Mesenchymal stem cell (in vitro differentiated cells and primary cell): ENCODE data around the gene PPM1B.

Experiments
- DNase-seq: peaks from one replicate; pipeline ENCODE4 v3.0.0-alpha.2; 2013
- H2AFZ ChIP-seq: one replicate; pipeline ENCODE4 v1.6.1; 2013; ENCODE audit warnings: low read depth, mild to moderate bottlenecking, control low read depth, inconsistent platforms, low read length, moderate library complexity
- H2AK5ac ChIP-seq: 2 replicates; pipeline ENCODE4 v1.6.1; 2013; ENCODE audit warnings: low read length, moderate library complexity, mild to moderate bottlenecking, inconsistent platforms; ENCODE audit not compliant: severe bottlenecking
- H2BK120ac ChIP-seq: one replicate; pipeline ENCODE4 v1.6.1; 2013; ENCODE audit warnings: low read depth, mild to moderate bottlenecking, inconsistent platforms, low read length, moderate library complexity
- H2BK12ac ChIP-seq, 2 experiments: one replicate each; pipeline ENCODE4 v1.6.1; 2013; ENCODE audit warnings: inconsistent platforms in 2 of 2, low read length in 2 of 2, mild to moderate bottlenecking in 2 of 2, moderate library complexity in 2 of 2, control low read depth in 1 of 2
- H2BK15ac ChIP-seq: one replicate; pipeline ENCODE4 v1.6.1; 2013; ENCODE audit warnings: mild to moderate bottlenecking, low read depth, inconsistent platforms; ENCODE audit not compliant: poor library complexity, severe bottlenecking
- H2BK5ac ChIP-seq: 2 replicates; pipeline ENCODE4 v1.6.1; 2013; ENCODE audit warnings: low read depth, mild to moderate bottlenecking, low read length, control low read depth, inconsistent platforms; ENCODE audit not compliant: poor library complexity, severe bottlenecking
- H3K14ac ChIP-seq, 2 experiments: one replicate each; pipeline ENCODE4 v1.6.1; 2013; ENCODE audit warnings: inconsistent platforms in 2 of 2, low read length in 2 of 2, control low read depth in 1 of 2, mild to moderate bottlenecking in 1 of 2, moderate library complexity in 1 of 2
- H3K18ac ChIP-seq, 2 experiments: one replicate each; pipeline ENCODE4 v1.6.1; 2013; ENCODE audit warnings: inconsistent platforms in 2 of 2, low read length in 2 of 2, control low read depth in 1 of 2, low read depth in 1 of 2, mild to moderate bottlenecking in 1 of 2
- H3K23ac ChIP-seq, 2 experiments: one replicate each; pipeline ENCODE4 v1.6.1; 2013; ENCODE audit warnings: inconsistent platforms in 2 of 2, low read length in 2 of 2, mild to moderate bottlenecking in 2 of 2, moderate library complexity in 2 of 2, control low read depth in 1 of 2
- H3K27ac ChIP-seq: 2 replicates; pipeline ENCODE4 v1.5.1; 2013; ENCODE audit warnings: mild to moderate bottlenecking, moderate library complexity, low read length, control low read depth, inconsistent platforms; ENCODE audit not compliant: poor library complexity, severe bottlenecking
- H3K27me3 ChIP-seq, 2 experiments: 2 replicates each; pipeline versions ENCODE4 v1.6.1 to v1.7.0; 2013; ENCODE audit warnings: low read length in 2 of 2, mild to moderate bottlenecking in 2 of 2, moderate library complexity in 2 of 2, control low read depth in 1 of 2, inconsistent platforms in 1 of 2; ENCODE audit not compliant: control insufficient read depth in 1 of 2, insufficient read depth in 1 of 2
- H3K36me3 ChIP-seq, 2 experiments: 2 replicates each; pipeline versions ENCODE4 v1.6.1 to v1.7.0; 2013; ENCODE audit warnings: low read length in 2 of 2, control low read depth in 1 of 2, inconsistent platforms in 1 of 2, low read depth in 1 of 2, mild to moderate bottlenecking in 1 of 2; ENCODE audit not compliant: insufficient read depth in 2 of 2, control insufficient read depth in 1 of 2
- H3K4ac ChIP-seq, 2 experiments: one replicate each; pipeline ENCODE4 v1.6.1; 2013; ENCODE audit warnings: inconsistent platforms in 2 of 2, low read length in 2 of 2, mild to moderate bottlenecking in 2 of 2, moderate library complexity in 2 of 2, control low read depth in 1 of 2, low read depth in 1 of 2
- H3K4me1 ChIP-seq: 2 replicates; pipeline ENCODE4 v1.6.1; 2013; ENCODE audit warnings: low read depth, low read length, control low read depth; ENCODE audit not compliant: control insufficient read depth, insufficient read depth
- H3K4me2 ChIP-seq: 2 replicates; pipeline ENCODE4 v1.6.1; 2013; ENCODE audit warnings: low read length, mild to moderate bottlenecking, inconsistent platforms; ENCODE audit not compliant: poor library complexity, severe bottlenecking
- H3K4me3 ChIP-seq, 2 experiments: 2 replicates each; pipeline versions ENCODE4 v1.5.1 to v1.7.0; 2013; ENCODE audit warnings: low read length in 2 of 2, mild to moderate bottlenecking in 2 of 2, control low read depth in 1 of 2, low read depth in 1 of 2; ENCODE audit not compliant: insufficient read depth in 1 of 2
- H3K79me1 ChIP-seq: replicated peaks from 2 replicates; pipeline ENCODE4 v1.6.1; 2013; ENCODE audit warnings: mild to moderate bottlenecking, control low read depth, low read length, inconsistent platforms; ENCODE audit not compliant: poor library complexity, severe bottlenecking
- H3K9ac ChIP-seq: 2 replicates; pipeline ENCODE4 v1.7.0; 2013; ENCODE audit warnings: mild to moderate bottlenecking, low read length, moderate library complexity
- H3K9me3 ChIP-seq: 2 replicates; pipeline ENCODE4 v1.7.0; 2013; ENCODE audit warnings: mild to moderate bottlenecking, low read length; ENCODE audit not compliant: control insufficient read depth
- H4K8ac ChIP-seq: one replicate; pipeline ENCODE4 v1.6.1; 2013; ENCODE audit warnings: inconsistent platforms, mild to moderate bottlenecking, low read length, moderate library complexity
- H4K91ac ChIP-seq: one replicate; pipeline ENCODE4 v1.6.1; 2013; ENCODE audit warnings: mild to moderate bottlenecking, low read length, inconsistent platforms
- WGBS: methylation state at CpG from one replicate; pipeline ENCODE4 v1.1.7; 2013; ENCODE audit warnings: mixed read lengths; 5-methylcytosine and 5-hydroxymethylcytosine counted together

The PPM1B gene

GRCh38 chr2:44211183-44211582 is 42.5 kb downstream of the PPM1B start:
- no peak overlapping the region for H3K14ac ChIP-seq
- no peak overlapping the region for H3K27ac ChIP-seq
- no peak overlapping the region for H3K4me3 ChIP-seq
- no peaks in the 10 kb centered on the region for H3K27me3 ChIP-seq
- H4K91ac ChIP-seq, result no peak overlapping the region
- no peak overlapping the region for H3K18ac ChIP-seq
- no peak overlapping the region for H2BK12ac ChIP-seq
- peaks cover 12 to 32% of the 10 kb centered on the region in 2 experiments for H3K36me3 ChIP-seq
- no peak overlapping the region for H3K9ac ChIP-seq
- H2BK15ac ChIP-seq, result no peak overlapping the region
- H3K4ac ChIP-seq, result no peak overlapping the region
- no peak overlapping the region for H2AFZ ChIP-seq
- no peak overlapping the region for H3K23ac ChIP-seq
- H2BK120ac ChIP-seq, result no peak overlapping the region
- H2BK5ac ChIP-seq, result no peak overlapping the region
- H4K8ac ChIP-seq, result no peak overlapping the region
- H3K79me1 ChIP-seq, result peaks cover 15% of the 10 kb centered on the region
- no peak overlapping the region for H2AK5ac ChIP-seq
- no peak overlapping the region for H3K4me2 ChIP-seq
- no peak for DNase-seq
- H3K9me3 ChIP-seq, result peaks cover 10% of the 10 kb centered on the region
- no peaks in the 10 kb centered on the region for H3K4me1 ChIP-seq

GRCh38 chr2:44212302-44212701 is 43.6 kb downstream of the PPM1B start:
- Histone ChIP-seq H3K9me3 (peaks cover 10% of the 10 kb centered on the region), H4K8ac (no peak overlapping the region), H3K36me3 (peaks cover 12 to 32% of the 10 kb centered on the region in 2 experiments), H3K4ac (no peak overlapping the region), H2BK5ac (no peak overlapping the region), H3K14ac (no peak overlapping the region), H3K18ac (peak overlapping the region in 1 of 2 experiments; percentile 49), H2BK120ac (no peak overlapping the region), H2BK12ac (no peak overlapping the region), H3K23ac (no peak overlapping the region), H3K27me3 (no peaks in the 10 kb centered on the region), H2BK15ac (no peak overlapping the region), H3K4me1 (no peaks in the 10 kb centered on the region), H3K27ac (no peak overlapping the region), H2AK5ac (peak overlapping the region; percentile 78), H4K91ac (peak overlapping the region; percentile 46), H3K4me3 (no peak overlapping the region), H3K4me2 (no peak overlapping the region), H2AFZ (no peak overlapping the region), H3K9ac (no peak overlapping the region), H3K79me1 (peaks cover 19% of the 10 kb centered on the region)
- no peak for DNase-seq
- WGBS, result 97% methylated on average over 2 of the region's 4 CpGs

- no peak overlapping the region for H2BK12ac ChIP-seq
- WGBS, result 98% methylated on average over 2 of the region's 2 CpGs
These were observed 47.2 kb downstream of the PPM1B start for GRCh38 chr2:44215827-44216226.

GRCh38 chr2:44218771-44219170 is 50.1 kb downstream of the PPM1B start:
- H3K79me1 ChIP-seq, result peaks cover 18% of the 10 kb centered on the region
- H3K4me2 ChIP-seq, result no peak overlapping the region
- H2BK120ac ChIP-seq, result no peak overlapping the region
- no peak overlapping the region for H4K91ac ChIP-seq
- DNase-seq, result no peak
- no peak overlapping the region for H2AFZ ChIP-seq
- WGBS, result no CpG with 5 or more reads among the region's 2 CpGs
- no peak overlapping the region for H3K27ac ChIP-seq
- no peak overlapping the region for H3K14ac ChIP-seq
- no peaks in the 10 kb centered on the region for H3K27me3 ChIP-seq
- peaks cover 3 to 39% of the 10 kb centered on the region in 2 experiments for H3K36me3 ChIP-seq
- H2BK12ac ChIP-seq, result no peak overlapping the region
- no peak overlapping the region for H3K9ac ChIP-seq
- H2AK5ac ChIP-seq, result no peak overlapping the region
- H2BK5ac ChIP-seq, result no peak overlapping the region
- H3K4ac ChIP-seq, result no peak overlapping the region
- no peak overlapping the region for H2BK15ac ChIP-seq
- H3K4me1 ChIP-seq, result no peaks in the 10 kb centered on the region
- H3K4me3 ChIP-seq, result no peak overlapping the region
- H3K23ac ChIP-seq, result no peak overlapping the region
- H3K18ac ChIP-seq, result no peak overlapping the region
- no peak overlapping the region for H4K8ac ChIP-seq
- no peaks in the 10 kb centered on the region for H3K9me3 ChIP-seq

More at GRCh38 chr2:44215827-44216226, 47.2 kb downstream of the PPM1B start:
- Histone ChIP-seq H2AK5ac (no peak overlapping the region), H3K36me3 (peaks cover under 1 to 35% of the 10 kb centered on the region in 2 experiments), H3K14ac (no peak overlapping the region), H3K18ac (no peak overlapping the region), H3K4me1 (no peaks in the 10 kb centered on the region), H3K4ac (no peak overlapping the region), H2AFZ (no peak overlapping the region), H3K4me2 (no peak overlapping the region), H2BK120ac (no peak overlapping the region), H3K27me3 (no peaks in the 10 kb centered on the region), H2BK5ac (no peak overlapping the region), H3K27ac (no peak overlapping the region), H4K8ac (no peak overlapping the region), H3K79me1 (peaks cover 17% of the 10 kb centered on the region), H2BK15ac (no peak overlapping the region), H3K4me3 (no peak overlapping the region), H4K91ac (no peak overlapping the region), H3K9me3 (no peaks in the 10 kb centered on the region), H3K9ac (no peak overlapping the region), H3K23ac (no peak overlapping the region)
- no peak for DNase-seq
